Ammon's horn (tissue), 1 donor: ENCODE measurements around the gene BLVRB.
"Not testable (repeated sequence)": the region's sequence is repeated elsewhere in the genome, so short reads cannot be mapped to it uniquely, and the experiment has no call there.

Experiments used
- DNase-seq: peaks from one replicate; pipeline ENCODE4 v3.0.0-alpha.2; 2016; ENCODE audit warnings: low spot score

The BLVRB gene

GRCh38 chr19:40486017-40486416 is 20.5 kb upstream of the BLVRB start:
- DNase-seq: no peak

DNA sequence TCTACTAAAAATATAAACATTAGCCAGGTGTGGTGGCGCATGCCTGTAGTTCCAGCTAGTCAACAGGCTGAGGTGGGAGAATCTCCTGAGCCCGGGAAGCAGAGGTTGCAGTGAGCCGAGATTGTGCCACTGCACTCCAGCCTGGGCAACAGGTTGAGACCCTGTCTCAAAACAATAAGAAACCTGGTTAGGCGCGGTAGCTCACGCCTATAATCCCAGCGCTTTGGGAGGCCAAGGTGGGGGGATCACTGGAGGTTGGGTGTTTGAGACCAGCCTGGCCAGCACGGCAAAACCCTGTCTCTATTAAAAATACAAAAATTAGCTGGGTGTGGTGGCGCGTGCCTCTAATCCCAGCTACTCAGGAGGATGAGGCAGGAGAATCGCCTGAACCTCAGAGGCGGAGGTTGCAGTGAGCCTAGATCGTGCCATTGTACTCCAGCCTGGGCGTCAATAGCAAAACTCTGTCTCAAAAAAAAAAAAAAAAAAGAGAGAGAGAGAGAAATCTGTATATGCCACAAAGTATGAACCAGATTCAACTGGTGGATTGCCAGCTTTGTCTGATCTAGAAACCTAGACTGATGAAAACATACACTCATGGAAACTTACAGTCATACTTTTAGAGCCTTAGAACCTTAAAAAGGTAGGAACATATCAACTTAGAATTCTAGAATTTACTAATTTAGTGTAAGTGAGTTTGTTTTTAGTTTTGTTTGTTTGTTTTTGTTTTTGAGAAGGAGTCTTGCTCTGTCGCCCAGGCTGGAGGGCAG is 10.5 kb upstream of the BLVRB start:
- not testable (repeated sequence) for DNase-seq

- DNase-seq: no peak
These were observed 9.2 kb upstream of the BLVRB start for GRCh38 chr19:40474737-40475136.

DNA sequence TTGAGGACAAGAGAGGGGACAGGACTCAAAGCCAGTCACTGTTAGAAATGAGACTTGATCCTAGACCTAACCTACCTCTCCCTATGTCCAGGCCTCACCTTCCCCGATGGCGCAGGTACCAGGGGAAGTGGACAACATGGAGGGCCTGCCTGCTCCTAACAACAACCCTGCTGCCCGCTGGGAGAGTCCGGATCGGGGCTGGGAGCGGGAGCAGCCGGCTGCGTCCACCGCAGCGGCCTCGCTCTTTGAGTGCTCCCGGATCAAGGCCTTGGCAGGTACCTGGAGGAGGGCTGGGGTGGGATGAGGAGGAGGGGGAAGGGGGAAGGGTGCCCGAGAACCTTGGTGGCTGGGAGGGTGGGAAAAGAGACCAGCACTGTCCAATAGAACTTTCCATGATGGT is 7.0 kb upstream of the BLVRB start:
- no peak for DNase-seq

GRCh38 chr19:40471111-40471510 is 5.6 kb upstream of the BLVRB start:
- DNase-seq: no peak

DNA sequence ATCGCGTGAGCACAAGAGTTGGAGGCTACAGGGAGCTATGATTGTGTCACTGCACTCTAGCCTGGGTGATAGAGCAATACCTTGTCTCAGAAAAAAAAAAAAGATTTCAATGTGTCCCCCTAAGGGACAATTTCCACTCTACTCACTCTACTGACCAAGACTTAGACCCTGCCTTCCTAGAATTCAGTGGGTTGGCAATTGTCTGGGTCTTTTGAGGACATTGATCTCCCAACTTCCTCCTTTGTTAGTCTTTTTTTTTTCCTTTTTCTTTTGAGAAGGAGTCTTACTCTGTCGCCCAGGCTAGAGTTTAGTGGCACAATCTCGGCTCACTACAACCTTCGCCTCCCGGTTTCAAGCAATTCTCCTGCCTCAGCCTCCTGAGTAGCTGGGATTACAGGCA is 3.5 kb upstream of the BLVRB start:
- DNase-seq: no peak

- DNase-seq: no peak
These were observed 1.6 kb upstream of the BLVRB start, which contains the start of gene SPTBN4 for GRCh38 chr19:40466985-40467734. Gene SPTBN4, plus strand, starts transcription at chr19:40467001. Its CDS starts 5,621 bp downstream, at chr19:40472622.

DNA sequence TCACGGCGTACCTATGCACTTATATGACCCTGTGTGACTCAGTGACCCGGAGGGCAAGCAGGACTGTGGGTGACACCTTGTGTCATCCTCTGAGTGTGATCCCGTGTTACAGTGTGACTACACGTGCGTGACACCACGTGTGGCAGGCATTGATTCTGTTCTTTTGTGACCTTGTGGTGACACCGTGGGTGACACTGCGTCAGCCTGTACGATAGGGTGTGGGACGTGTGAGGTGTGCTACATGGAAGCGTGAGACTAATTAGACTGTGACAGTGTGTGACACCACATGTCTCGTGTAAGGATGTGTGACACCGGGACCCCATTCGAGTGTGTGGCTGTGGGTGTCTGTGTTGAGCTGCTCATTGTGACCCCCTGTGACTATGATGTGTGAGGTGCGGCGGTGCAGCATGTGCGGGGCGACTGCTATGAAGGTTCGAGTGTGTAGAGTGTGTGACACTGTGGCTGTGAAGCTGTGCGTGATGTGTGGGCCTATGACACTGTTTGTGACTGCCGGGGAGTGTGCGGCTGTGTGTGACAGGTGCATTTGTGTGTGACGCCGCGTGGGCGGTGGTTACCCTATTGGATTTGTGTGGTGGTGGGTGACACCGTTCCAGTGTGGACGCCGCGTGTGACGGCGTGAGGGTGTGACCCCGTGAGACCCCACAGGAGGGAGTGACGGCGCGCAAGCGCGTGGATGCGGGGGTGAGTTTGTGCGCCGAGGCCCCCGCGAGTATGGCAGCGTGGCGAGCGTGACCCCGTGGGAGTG is 857 bp upstream of the BLVRB start:
- peak; percentile 58 for DNase-seq

- no peak for DNase-seq
These were observed 454 bp downstream of the BLVRB start for GRCh38 chr19:40465025-40465556.

- DNase-seq: peak; percentile 79
These were observed 1.2 kb downstream of the BLVRB start for GRCh38 chr19:40464059-40465024.

DNA sequence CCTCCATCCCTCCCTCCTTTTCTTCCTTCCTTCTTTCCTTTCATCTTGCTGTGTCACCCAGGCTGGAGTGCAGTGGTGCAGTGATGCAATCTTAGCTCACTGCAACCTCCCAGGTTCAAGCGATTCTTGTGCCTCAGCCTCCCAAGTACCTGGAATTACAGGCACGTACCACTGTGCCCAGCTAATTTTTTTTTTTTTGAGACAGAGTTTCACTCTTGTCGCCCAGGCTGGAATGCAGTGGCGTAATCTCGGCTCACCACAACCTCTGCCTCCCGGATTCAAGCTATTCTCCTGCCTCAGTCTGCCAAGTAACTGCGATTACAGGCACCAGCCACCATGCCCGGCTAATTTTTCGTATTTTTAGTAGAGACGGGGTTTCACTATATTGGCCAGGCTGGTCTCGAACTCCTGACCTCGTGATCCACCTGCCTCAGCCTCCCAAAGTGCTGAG is 1.9 kb downstream of the BLVRB start:
- not testable (repeated sequence) for DNase-seq

- DNase-seq: peak; percentile 43
These were observed 3.8 kb downstream of the BLVRB start for GRCh38 chr19:40461669-40462221.

GRCh38 chr19:40460185-40460584 is 5.4 kb downstream of the BLVRB start:
- DNase-seq: no peak

DNA sequence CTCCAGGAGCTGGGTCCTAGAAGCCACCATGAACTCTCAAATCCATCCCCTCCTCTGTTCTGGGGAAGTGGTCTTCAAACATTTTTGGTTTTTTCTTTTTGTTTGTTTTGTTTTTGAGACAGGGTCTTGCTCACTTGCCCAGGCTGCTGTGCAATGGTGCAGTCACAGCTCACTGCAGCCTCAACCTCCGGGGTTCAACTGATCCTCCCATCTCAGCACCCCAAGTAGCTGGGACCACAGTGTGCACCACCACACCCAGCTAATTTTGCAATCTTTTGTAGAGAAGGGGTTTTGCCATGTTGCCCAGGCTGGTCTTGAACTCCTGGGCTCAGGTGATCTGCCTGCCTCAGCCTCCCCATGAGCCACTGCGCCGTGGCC is 7.0 kb downstream of the BLVRB start:
- no peak for DNase-seq

DNA sequence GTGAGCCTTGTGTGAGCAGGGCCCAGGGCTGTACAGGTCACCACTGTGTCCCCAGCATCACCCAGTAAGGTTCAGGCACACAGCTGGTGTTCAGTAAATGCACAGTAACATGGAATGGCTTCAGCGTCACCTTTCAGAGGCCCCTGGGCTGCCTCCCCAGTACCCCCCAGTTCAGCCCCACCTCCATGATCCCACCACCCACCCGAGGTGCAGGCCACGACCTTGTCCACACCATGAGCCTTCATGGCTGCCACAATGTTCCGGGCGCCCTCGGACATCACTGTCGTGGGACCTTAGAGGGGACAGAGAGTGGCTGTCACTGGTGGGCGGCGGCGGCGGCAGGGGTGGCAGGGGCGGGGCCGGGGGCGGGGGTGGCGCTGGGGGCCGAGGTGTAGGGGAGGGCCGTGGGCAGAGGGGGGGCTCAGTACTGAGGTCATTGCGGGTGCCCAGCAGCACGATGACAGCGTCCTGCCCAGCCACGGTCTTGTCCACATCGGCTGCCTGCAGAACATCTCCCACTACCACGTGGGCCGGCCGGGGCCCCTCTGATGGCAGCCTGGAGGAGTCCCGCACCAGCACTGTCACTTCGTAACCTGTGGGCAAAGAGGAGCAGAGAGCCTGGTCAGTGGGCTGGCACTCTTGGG is 7.5 kb downstream of the BLVRB start:
- DNase-seq: no peak

DNA sequence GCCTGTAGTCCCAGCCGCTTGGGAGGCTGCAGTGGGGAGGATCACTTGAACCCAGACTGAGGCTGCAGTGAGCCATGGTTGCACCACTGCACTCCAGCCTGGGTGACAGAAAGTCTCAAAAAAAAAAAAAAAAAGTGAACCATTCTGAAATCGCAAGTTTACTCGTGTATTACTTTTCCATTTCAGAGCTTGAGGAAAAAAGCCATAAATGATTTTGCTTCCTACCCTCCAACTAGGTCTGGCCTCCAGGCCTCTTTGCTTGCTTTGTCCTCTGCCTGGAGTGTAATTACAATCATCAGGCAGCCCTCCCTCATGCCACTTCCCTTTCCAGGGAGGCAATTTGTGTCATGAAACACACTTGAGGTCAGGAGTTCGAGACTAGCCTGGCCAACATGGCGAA is 8.5 kb downstream of the BLVRB start:
- DNase-seq: no peak

GRCh38 chr19:40453943-40454342 is 11.6 kb downstream of the BLVRB start:
- DNase-seq: not testable (repeated sequence)

- no peak for DNase-seq
These were observed 12.3 kb downstream of the BLVRB start for GRCh38 chr19:40453151-40453735.

DNA sequence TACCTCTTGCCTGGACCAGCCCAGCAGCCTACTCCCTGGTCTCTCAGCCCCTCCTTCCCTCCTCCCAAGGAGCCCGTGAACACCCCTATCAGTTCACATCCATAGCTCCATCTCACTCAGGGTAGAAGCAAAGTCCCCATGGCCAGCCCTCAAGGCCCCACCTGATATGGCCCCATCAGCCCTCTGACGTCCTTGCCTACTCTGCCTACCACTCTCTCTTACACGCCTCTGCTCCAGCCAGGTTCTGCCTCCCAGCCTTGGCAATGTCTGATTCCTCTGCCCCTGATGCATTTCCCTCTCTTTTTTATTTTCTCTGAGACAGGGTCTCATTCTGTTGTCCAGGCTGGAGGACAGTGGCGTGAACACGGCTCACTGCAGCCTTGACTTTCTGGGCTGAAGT is 13.5 kb downstream of the BLVRB start:
- DNase-seq: no peak

DNA sequence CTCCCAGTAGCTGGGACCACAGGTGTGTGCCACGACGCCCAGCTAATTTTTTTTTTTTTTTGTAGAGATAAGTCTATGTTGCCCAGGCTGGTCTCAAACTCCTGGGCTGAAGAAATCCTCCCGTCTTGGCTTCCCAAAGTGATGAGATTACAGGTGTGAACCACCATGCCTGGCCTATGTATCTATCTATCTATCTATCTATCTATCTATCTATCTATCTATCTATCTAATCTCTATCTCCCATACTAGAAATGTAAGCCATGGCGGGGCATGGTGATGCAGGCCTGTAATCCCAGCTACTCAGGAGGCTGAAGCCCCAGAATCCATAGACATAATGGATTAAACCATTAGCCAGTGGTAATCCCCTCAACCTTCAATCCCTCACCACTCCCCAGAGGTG is 14.9 kb downstream of the BLVRB start:
- no peak for DNase-seq
